T follicular helper cell (primary cell): ENCODE measurements around the gene RFNG.

ENCODE experiments used
- DNase-seq: peaks from one replicate; pipeline ENCODE4 v3.0.0-alpha.2; 2020; ENCODE audit warnings: low read depth

Gene RFNG

GRCh38 chr17:82013772-82014321, 37.8 kb downstream of the RFNG start:
- DNase-seq = no peak

DNA sequence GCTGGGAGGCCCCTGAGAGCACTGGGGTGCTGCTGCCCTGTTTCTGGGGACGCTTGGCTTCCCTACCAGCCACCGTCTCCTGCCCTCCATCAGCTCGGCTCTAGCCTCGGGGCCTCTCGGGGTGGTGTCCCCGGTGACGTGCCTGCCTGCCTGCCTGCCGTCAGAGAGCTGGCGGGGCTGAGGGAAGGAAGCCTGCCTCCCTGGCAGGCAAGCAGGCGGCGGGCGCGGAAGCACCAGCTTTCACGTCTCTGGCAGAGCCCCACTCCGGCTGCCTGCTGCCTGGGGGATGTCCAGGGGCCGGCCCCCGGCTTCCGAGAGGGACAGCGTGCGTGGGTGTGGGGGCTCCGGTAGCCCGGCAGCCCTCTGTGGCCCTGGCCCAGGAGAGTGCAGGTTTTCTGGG, 38.3 kb downstream of the RFNG start:
- DNase-seq = no peak

- DNase-seq = no peak
Measured at GRCh38 chr17:82012640-82013295, 38.8 kb downstream of the RFNG start.

DNA sequence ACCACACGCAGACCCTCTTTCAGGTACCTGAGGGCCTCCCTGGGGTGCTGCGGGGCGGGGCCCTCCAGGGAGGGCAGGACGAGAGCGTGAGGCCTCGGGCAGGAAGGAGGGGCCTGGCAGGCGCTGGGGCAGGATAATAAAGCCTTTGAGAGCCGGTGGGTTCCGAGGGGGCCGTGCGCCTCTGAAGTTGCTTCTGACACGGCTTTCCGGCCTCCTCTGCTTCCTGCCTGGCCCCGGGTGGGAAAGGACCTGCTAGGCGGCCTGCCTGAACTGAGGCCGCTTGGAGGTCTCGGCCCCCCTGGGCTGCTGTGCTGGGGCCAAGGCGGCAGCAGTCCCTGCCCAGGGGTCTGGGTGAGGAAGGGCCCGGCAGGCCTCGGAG, 39.4 kb downstream of the RFNG start:
- no peak for DNase-seq

GRCh38 chr17:82011617-82012187, 39.9 kb downstream of the RFNG start:
- DNase-seq = no peak

DNA sequence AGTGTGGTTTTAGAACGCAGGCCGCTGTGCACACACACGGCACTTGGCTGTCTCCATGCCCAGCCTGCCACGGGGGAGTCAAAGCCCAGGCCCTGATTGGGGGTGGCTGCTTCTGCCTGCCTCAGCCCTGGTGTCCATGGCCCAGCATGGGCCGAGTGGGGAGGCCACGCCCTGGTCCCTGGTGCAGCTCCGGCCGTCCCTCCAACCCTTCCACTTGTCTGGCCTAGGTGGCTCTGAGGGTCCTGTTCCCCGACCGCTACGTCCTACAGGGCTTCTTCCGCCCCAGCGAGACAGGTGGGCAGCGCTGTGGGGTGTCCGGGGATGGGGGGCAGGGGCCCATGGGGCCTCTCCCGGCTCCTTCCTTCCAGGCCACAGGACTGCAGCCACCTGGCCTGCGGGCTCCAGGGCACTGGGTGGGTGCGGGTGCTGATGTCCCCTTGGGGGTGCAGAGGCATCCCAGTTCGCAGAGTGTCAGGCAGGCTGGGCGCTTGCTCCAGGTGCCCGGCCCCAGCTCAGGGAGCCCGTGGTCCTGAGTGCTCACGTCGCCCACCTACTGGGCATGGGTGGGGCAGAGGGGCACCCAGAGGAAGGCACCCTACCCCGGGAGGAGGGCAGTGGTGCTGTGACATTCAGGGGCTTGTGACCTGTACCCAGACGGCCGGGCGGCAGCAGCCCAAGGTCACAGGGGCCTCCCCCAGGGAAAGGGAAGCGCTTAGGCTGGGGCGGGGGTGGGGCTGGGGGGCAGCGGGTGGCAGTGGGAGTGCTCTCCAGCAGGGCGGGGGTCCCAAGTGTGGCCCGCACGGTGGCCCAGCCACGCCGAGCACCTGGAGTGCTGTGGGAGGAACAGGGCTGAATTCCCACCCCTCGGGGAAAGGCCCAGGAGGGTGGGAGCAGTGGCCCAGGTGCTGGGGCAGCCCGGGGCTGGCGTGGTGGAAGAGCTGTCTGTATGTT, 40.8 kb downstream of the RFNG start:
- no peak for DNase-seq

DNA sequence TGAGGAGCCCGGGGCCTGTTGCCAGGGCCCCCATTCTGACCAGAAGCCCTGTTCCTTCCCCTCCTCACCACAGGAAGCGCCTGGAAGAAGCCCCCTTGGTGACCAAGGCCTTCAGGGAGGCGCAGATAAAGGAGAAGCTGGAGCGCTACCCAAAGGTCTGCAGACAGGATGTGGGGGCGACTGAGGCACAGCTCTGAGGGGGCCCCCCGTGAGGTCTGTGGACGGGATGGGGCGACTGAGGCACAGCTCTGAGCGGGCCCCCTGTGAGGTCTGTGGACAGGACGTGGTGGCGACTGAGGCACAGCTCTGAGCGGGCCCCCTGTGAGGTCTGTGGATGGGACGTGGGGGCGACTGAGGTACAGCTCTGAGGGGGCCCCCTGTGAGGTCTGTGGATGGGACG, 42.2 kb downstream of the RFNG start:
- no peak for DNase-seq

DNA sequence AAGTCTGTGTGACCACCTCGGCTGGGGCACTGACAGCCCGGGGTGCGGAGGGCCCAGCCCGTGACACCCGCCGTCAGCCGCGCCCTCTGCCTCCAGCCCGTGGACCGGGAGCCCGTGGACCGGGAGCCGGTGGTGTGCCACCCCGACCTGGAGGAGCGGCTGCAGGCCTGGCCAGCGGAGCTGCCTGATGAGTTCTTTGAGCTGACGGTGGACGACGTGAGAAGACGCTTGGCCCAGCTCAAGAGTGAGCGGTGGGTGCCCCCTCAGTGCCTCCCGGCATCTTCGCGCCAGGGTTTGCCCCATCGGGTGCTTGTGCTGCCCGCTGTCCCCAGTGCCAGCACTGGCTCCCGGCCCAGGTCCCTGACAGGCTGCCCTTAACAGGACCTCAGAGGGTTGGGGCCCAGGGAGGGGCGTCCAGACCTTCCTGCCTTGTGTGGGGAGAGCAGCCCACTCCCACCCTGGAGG, 42.6 kb downstream of the RFNG start:
- no peak for DNase-seq

- no peak for DNase-seq
Measured at GRCh38 chr17:82008258-82008940, 43.2 kb downstream of the RFNG start.

DNA sequence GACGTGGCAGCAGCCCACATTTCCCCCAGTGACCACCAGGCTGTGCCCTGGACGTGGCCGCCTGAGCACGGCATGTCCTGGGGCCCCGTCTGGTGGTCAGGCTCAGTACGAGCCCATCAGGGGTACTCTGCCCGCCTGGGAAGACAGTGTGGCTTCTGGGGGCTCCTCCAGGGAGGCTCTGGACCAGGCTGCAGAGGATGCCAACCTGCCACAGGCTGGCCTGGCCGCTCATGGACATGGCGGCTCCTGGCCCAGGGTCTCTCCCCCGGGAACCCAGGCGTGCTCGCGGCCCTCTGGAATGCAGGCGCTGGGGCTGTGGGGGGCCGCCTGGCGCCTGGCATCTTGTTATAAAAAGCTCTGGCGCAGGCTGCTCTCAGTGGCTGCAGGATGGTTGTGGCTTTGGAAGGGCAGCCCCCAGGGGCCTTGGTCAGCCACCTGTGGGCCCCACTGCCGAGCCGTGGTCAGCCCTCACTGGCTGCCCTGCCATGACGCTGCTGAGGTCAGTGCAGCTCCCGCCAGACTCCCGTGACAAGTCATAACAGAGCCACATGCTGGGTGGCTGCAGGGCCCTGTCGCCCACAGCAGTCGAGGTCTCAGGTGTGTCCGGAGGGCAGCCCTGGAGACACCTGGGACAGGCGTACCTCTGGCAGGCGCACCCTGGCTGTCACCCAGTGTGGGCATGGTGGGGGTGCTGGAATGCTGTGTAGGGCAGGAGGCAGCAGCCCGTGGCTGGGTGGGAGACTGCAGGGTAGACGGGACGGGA, 43.9 kb downstream of the RFNG start:
- no peak for DNase-seq

DNA sequence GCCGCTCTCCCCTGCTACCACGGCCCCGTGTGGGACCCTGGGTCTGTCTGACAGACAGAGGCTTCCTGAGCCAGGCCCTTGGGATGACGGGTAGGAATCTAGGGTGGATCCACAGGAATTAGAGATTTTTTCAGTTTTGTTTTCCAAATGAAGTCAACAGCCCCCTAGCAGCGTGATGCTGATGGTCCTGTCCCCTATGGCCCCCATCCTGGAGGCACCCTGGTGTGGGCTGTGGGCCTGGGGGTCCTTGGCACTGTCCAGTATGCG, 44.5 kb downstream of the RFNG start:
- DNase-seq = no peak

- DNase-seq = no peak
Measured at GRCh38 chr17:82006468-82007227, 45.0 kb downstream of the RFNG start.

- no peak for DNase-seq
Measured at GRCh38 chr17:82005701-82006348, 45.8 kb downstream of the RFNG start.

GRCh38 chr17:82004517-82005455, 46.8 kb downstream of the RFNG start:
- no peak for DNase-seq

DNA sequence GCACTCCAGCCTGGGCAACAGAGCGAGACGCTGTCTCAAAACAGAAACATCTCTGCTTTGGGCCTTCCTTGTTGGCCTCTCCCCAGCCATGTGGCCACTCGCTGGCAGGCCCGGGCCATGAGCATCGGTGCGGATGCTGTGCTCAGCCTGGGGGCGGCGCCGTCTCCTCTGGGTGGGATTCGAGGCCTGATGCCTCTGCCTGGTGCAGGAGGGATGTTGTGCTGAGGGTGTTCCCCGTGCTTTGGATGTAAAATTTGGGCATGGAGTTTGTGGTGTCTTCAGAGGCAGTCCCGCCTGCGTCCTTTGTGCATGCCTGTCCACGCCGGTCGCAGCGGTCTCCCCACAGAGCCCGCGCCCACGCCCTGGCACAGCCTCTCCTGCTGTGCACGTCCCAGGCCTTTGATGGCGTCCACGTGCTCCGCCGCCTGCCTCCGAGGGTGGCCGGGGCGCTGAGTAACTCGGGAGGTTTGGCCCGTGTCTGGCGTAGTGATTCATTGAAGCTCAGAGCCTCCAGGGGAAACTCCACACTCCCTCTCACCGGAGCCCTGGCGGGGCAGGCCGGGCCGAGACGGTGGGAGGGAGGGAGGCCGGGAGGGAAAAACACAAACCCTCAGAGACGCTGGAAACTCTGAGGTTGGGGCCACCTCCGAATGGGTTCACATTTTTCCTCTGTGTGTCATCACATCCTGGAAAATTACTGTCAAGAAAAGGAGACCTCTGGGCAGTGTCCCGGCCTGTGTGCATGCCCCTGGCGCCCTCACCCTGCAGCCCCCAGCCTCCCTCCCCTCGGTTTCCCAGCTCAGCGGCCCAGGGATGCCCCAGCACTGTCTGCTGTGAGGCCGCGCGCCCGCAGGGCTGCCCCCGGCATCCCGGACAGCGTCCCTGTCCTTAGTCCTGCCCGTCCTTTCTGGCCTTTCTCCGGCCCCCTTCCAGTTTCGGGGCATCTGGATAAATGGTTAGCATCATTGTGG, 47.9 kb downstream of the RFNG start:
- no peak for DNase-seq

DNA sequence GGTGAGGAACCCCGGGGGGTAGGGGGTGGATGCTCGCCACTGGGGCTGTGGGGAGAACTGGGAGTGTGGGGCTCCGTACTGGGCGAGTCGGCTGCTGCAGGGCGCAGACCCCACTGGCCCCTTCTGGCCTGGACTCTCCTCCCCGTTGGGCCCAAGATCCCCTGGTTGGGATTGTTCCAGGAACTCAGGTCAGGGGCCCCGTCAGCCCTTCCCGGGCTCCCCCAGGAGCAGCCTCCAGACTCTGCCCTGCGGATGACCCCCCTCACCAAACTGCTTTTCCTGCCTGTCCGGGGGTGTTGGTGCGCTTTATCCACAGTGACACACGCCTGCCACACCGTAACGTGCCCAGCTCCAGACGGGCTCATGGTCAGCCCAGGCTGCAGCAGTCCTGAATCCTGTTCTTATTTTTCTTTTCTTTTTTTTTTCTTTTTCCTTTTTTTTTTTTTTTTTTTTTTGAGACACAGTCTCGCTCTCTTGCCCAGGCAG, 50.0 kb downstream of the RFNG start:
- DNase-seq = no peak

- DNase-seq = no peak
Measured at GRCh38 chr17:82000803-82001570, 50.6 kb downstream of the RFNG start.
